ENCODE measurements around the gene GRIN1.

DNA sequence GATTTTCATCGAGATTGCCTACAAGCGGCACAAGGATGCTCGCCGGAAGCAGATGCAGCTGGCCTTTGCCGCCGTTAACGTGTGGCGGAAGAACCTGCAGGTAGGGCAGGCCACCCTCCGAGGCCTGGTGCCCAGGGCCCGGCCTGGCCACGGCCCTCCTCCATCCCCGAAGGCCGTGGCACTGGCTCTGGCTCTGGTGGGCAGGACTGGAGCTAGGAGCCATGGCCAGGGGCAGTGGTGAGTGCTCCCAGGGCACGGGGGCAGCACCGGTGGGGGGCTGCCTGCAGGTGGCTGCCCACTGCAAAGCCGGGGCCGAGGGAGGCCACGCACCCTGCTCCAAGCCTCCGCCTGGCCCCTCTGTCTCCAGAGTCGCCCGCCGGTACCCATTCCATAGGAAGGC is 24.9 kb downstream of the GRIN1 start:
- TF ChIP-seq, protein P1, sequence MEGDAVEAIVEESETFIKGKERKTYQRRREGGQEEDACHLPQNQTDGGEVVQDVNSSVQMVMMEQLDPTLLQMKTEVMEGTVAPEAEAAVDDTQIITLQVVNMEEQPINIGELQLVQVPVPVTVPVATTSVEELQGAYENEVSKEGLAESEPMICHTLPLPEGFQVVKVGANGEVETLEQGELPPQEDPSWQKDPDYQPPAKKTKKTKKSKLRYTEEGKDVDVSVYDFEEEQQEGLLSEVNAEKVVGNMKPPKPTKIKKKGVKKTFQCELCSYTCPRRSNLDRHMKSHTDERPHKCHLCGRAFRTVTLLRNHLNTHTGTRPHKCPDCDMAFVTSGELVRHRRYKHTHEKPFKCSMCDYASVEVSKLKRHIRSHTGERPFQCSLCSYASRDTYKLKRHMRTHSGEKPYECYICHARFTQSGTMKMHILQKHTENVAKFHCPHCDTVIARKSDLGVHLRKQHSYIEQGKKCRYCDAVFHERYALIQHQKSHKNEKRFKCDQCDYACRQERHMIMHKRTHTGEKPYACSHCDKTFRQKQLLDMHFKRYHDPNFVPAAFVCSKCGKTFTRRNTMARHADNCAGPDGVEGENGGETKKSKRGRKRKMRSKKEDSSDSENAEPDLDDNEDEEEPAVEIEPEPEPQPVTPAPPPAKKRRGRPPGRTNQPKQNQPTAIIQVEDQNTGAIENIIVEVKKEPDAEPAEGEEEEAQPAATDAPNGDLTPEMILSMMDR (IDR thresholded peaks at IDR 0.05) = no peak
- TF ChIP-seq EP300 (IDR thresholded peaks at IDR 0.05; ENCODE audit: low read depth) (no peak), POLR2AphosphoS5 (IDR thresholded peaks at IDR 0.05) (no peak)
